Mononuclear cell (primary cell): Measurements from ENCODE around the gene MGAT4D. TPM values are rescaled to one million over a fixed set of nuclear protein-coding genes. Genes with fewer than 3 reads are reported as not detected.
"Not testable (repeated sequence)": the region's sequence is repeated elsewhere in the genome, so short reads cannot be mapped to it uniquely, and the experiment has no call there.

Experiments used
- H3K27me3 ChIP-seq: 2 replicates; pipeline ENCODE4 v1.6.0; 2011; ENCODE audit warnings: low read length, control low read depth; ENCODE audit not compliant: insufficient read depth
- H3K4me1 ChIP-seq: 2 replicates; pipeline ENCODE4 v1.5.1; 2011; ENCODE audit warnings: mild to moderate bottlenecking, low read length, control low read depth; ENCODE audit not compliant: insufficient read depth
- H3K4me3 ChIP-seq: 2 replicates; pipeline ENCODE4 v1.5.1; 2011; ENCODE audit warnings: mild to moderate bottlenecking, low read length, moderate library complexity
- H3K9me3 ChIP-seq: 2 replicates; pipeline ENCODE4 v1.5.1; 2011; ENCODE audit warnings: low read depth, mild to moderate bottlenecking, control low read depth, low read length
- total RNA-seq: library from RNA; depleted of rRNA; stranded (reverse); fragments of >200 nt; gene quantifications from one replicate; pipeline ENCODE4 v1.2.3, GENCODE V29; 2012

Gene MGAT4D
- total RNA-seq, result under 0.01 TPM

DNA sequence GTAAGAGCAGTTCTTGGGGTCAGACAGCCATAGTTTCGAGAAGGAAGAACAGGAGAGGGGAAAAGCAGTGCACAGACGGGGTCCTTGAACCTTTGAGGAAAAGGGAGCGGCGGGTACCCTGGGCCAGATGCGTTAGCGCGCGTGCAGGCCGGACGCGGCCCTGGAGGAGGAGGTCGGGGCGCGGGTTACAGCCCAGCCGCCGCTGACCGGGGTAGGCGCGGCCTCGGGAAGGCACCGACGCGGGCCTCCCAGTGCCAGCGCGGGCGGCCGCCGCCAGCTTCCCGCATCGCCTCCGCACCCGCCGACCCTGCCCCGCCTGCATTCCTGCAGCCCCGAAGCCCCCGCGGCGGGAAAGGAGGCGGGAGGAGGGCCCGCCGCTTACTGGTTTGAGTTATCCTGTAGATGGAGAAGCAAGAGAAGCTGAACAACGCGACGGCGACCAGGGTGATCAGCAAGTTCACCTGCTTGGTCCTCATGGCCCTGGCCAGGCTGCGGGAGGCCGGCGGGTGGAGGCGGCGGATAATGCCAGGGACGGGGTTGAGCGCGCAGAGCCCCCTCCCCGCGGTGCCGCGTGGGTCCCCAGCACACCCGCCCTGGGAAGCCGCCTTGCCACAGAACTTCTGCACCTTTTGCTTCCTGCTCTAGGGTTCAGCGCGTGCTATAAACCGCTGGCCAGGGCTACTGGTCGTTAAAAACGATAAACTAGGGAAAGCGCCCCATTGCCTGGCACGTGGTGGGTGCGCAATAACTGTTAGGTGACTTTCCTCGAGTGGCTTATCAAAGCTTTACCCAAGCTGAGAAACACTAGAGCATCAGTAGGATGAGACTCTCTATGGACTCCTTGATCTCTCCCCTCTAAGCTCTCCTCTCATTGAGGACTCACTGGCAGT lies at the start of gene MGAT4D:
Gene MGAT4D, minus strand, starts transcription at position 547 of the 890 bp plus-strand sequence. Its CDS starts 71 bp downstream, at position 476.
- H3K4me3 ChIP-seq, result no peak within 1 kb of the TSS
- peaks cover 87% of the 10 kb centered on the region for H3K27me3 ChIP-seq
- no peaks in the 10 kb centered on the region for H3K9me3 ChIP-seq
- peaks cover 10% of the 10 kb centered on the region for H3K4me1 ChIP-seq

DNA sequence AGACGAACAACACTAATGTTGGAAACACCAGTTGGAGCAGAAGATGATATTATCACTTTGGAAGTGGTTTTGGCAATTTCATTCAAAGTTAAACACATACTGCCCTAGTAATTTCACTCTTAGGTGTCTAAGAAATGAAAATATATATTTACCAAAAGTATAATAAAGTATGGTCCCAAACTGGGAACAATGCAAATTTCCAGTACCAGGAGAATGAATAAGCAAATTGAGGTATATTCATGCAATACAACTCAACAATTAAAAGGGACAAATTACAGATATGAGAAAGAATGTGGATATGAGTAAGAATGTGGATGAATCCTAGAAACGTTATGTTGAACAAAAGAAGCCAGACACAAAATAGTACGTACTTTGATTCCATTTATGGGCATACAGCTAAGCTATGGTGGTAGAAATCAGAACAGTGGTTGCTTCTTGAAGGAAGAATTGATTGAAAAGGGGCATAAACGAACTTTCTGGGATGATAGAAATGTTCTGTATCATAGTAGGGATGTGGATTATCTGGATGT lies 35.9 kb upstream of the MGAT4D start:
- H3K4me3 ChIP-seq, result no peak overlapping the region
- no peaks in the 10 kb centered on the region for H3K9me3 ChIP-seq
- no peaks in the 10 kb centered on the region for H3K4me1 ChIP-seq
- H3K27me3 ChIP-seq, result no peaks in the 10 kb centered on the region

DNA sequence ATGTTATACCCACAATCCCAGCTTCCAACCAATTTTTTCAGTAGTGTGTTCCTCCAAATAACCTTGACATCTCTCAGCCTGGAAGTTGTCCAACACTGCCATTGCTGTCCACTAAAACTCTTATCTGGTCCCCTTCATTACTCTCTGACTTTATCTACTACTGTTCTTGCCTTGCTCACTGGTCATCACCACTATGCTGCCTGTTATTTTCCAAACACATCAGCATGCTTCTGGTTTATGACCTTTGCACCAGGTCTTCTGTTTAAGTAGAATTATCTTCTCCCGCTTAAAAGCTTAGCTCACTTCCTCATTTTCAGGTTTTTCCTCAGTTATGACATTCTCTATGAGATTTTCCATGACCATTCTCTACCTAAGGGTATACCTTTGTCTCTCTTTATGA lies 31.3 kb upstream of the MGAT4D start:
- Histone ChIP-seq H3K9me3 (no peaks in the 10 kb centered on the region), H3K27me3 (no peaks in the 10 kb centered on the region), H3K4me1 (no peaks in the 10 kb centered on the region), H3K4me3 (no peak overlapping the region)

DNA sequence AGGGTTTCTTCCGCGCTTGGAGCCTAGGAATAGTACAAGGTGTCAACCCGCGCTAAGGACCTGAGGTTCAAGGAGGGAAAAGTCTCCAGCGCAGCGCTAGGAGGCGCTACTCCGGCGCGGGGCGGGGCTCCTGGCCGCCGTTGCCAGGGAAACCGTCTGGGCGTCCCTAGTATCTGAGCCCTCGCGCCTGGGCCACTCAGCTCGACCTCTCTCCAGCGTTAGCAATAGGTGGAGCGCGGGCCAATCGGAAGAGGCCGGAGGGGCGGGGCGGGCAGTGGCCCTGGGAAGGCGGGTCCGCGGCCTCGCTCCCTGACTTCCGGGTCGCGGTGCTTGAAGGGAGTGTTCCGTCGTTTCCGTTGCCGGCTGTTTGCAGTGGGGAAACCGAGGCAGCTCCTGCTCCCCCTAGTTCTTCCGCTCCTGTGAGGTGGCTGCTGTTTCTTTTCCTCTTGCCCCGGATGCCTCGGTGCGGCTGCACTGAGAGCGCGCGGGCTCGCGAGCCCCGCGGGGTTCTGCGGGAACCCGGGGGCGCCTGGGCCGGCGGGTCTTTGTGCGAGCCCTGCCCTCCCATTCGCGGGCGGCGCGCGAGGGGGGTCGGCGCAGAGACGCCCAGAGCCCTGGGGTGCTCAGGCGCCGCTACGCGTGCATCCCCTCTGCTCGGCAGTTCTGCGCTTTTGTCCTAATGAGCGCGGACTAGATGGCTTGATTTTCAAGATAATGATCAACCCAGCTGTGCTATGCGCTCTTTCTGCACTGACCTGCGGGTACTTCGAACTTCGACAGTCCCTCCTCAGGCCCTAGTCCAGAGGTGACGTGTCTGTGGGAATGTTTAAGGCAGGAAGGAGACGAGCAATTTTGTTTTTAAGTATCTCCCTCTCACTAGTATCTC lies 26.0 kb upstream of the MGAT4D start, which contains the start of gene ELMOD2:
Gene ELMOD2, plus strand, starts transcription at position 312 of the 886 bp plus-strand sequence. CDS start 1,261 bp downstream, outside the sequence.
- no peaks in the 10 kb centered on the region for H3K27me3 ChIP-seq
- no peaks in the 10 kb centered on the region for H3K9me3 ChIP-seq
- H3K4me1 ChIP-seq, result peaks cover 8% of the 10 kb centered on the region
- peak within 1 kb of the TSS; percentile 78 for H3K4me3 ChIP-seq

DNA sequence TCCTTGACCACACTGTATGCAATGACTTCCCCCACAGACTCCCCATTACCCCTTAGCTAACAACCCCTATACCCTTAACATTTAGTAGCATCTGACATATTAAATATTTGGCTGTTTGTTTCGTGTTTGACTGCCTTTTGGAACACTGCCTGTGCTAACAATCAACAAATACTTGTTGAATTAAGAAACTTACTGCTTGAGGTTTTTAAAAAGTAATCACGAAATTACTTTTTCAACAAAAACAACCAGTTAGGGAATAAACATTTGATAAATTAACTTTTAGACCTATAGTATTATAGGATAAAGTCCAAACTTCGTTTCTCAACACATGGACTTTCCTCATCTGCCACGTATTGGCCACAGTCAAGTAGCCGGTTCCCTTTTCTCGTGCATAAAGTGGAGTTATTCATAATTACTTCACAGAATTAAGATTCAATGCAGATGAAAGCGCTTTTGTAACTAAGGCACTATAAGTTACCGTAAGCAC lies 25.3 kb upstream of the MGAT4D start:
- H3K27me3 ChIP-seq, result no peaks in the 10 kb centered on the region
- peaks cover 8% of the 10 kb centered on the region for H3K4me1 ChIP-seq
- H3K4me3 ChIP-seq, result peak overlapping the region; percentile 78
- no peaks in the 10 kb centered on the region for H3K9me3 ChIP-seq

DNA sequence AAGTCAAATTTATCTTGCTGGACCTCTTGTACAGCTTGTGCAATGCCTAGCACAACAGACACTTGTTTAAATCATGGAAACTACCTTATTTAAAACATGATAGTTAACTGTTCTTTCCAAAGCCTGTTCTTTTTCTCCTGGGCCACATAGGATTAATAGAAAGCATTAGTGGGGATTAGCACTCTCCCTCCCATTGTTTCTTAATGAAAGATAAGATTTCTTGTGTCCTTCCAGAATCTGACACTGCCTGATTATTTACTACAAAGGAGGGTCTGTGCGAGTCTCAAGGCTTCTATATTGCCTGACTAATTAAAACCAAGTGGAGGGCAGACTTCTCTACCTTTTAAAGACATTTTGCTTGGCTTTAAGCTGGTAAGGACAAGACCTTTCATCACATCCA lies 17.3 kb upstream of the MGAT4D start:
- Histone ChIP-seq H3K27me3 (peaks cover 6% of the 10 kb centered on the region), H3K4me3 (no peak overlapping the region), H3K4me1 (no peaks in the 10 kb centered on the region), H3K9me3 (no peaks in the 10 kb centered on the region)

DNA sequence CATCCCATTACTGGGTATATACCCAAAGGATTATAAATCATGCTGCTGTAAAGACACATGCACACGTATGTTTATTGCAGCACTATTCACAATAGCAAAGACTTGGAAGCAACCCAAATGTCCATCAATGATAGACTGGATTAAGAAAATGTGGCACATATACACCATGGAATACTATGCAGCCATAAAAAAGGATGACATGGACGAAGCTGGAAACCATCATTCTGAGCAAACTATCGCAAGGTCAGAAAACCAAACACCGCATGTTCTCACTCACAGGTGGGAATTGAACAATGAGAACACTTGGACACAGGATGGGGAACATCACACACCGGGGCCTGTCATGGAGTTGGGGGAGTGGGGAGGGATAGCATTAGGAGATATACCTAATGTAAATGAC lies 15.7 kb upstream of the MGAT4D start:
- not testable (repeated sequence) for H3K27me3 ChIP-seq, H3K9me3 ChIP-seq, H3K4me1 ChIP-seq, H3K4me3 ChIP-seq

DNA sequence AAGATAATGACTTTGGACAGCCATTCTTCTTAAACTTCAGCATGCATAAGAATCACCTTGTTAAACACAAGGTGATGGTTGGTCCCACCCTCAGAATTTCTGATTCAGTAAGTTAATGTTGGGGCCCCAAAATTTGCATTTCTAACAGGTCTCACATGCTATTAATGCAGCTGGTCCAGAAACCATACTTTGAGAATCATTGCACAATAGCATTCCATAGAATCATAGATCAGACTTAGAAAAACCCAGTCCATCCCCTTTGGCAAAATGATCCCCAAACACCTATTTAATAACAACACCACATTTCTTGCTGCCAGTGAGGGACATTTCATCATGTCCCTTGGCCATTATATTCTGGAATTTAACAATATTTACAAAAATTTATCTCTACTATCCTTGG lies 6.2 kb upstream of the MGAT4D start:
- Histone ChIP-seq H3K9me3 (no peaks in the 10 kb centered on the region), H3K4me1 (no peaks in the 10 kb centered on the region), H3K4me3 (no peak overlapping the region)

DNA sequence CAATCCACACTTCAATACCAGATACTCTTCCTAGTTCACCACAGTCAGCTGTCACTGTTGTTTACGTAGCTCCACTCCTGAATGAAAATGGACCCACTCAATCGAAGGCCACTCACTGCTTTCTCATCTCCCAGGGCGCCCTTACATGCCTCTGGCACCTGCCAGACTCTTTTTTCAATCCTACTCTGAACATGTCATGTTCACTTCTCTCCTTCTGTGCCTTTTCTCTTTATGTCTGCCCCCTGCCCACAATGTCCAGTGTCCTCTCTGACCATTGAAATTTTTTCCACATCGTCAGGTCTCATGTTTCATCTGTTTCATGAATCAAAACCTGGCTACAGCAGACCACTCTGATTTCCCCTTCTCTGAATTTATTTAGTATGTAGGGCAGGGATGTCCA lies 1.3 kb upstream of the MGAT4D start:
- H3K9me3 ChIP-seq, result no peaks in the 10 kb centered on the region
- peaks cover 84% of the 10 kb centered on the region for H3K27me3 ChIP-seq
- H3K4me1 ChIP-seq, result peaks cover 10% of the 10 kb centered on the region
- no peak overlapping the region for H3K4me3 ChIP-seq

More for the DNA sequence above, 6.2 kb upstream of the MGAT4D start:
- H3K27me3 ChIP-seq, result peaks cover 44% of the 10 kb centered on the region

DNA sequence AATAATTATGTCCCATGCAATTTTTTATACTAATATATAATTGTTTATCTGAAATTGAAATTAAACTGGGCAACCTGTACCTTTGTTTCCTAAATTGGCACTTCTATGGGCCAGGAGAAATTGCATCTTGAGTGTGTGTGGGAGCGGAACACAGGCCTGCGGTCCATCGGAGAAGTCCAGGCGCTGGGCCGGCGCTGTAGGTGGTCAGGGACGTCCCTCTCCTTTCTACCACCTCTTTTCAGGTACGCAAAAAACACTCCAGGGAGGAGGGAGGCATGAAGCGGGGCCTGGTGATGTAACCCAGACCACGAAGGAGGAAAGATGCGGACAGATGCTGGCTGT lies 717 bp downstream of the MGAT4D start:
- no peak overlapping the region for H3K4me3 ChIP-seq
- H3K27me3 ChIP-seq, result peaks cover 82% of the 10 kb centered on the region

DNA sequence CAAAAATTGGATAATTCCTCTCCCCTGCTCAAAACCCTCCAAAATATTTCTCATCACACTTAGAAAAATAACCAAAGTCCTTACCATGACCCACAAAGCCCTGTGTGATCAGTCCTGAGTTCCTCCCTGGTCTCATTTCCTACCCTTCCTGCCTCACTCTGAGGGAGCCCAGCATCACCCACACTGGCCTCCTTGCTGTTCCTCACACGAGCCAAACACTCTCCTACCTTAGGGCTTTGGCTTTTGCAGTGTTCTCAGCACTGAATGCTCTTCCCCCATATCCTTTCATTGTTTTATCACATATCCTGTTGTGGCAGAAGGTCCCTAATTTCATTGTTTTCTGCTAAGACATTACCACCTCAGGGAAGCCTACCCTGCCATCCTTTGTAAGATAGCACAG lies 12.2 kb downstream of the MGAT4D start:
- H3K27me3 ChIP-seq, result no peaks in the 10 kb centered on the region
- no peaks in the 10 kb centered on the region for H3K9me3 ChIP-seq
- no peak overlapping the region for H3K4me3 ChIP-seq
- no peaks in the 10 kb centered on the region for H3K4me1 ChIP-seq

More for the DNA sequence above, 717 bp downstream of the MGAT4D start:
- Histone ChIP-seq H3K9me3 (no peaks in the 10 kb centered on the region), H3K4me1 (peaks cover 10% of the 10 kb centered on the region)

DNA sequence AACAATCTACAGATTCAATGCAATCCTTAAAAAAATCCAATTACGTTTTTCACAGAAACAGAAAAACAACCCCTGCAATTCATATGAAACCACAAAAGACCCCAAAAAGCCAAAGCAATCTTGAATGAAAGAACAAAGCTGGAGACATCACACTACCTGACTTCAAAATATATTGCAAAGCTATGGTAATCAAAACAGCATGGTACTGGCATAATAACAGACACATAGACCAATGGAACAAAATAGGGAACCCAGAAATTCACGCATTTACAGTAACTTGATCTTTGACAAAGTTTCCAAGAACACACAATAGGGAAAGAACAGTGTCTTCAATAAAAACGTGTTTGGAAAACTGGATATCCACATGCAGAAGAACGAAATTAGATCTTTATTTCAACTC lies 14.6 kb downstream of the MGAT4D start:
- Histone ChIP-seq H3K27me3 (no peaks in the 10 kb centered on the region), H3K4me3 (no peak overlapping the region), H3K9me3 (no peaks in the 10 kb centered on the region), H3K4me1 (no peaks in the 10 kb centered on the region)

DNA sequence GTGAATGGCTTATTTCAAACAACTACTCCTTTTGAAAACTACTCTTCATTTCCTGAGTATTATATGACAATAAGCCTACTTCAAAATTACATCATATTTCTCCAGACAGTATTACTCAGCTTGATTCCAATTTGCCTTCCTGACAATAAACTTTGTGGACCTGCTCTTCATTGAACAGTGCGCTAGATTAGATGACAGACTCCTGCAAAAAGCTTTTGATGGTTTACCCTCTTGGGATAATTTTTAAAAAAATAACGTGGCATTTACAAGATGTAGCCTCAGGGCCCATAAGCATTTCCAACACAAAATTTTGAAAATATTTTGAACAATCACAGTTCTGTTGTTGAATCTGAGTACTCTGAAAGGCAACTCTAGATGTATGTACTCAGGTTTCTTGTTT lies 25.9 kb downstream of the MGAT4D start:
- H3K4me1 ChIP-seq, result no peaks in the 10 kb centered on the region
- H3K4me3 ChIP-seq, result no peak overlapping the region
- no peaks in the 10 kb centered on the region for H3K27me3 ChIP-seq
- H3K9me3 ChIP-seq, result no peaks in the 10 kb centered on the region

DNA sequence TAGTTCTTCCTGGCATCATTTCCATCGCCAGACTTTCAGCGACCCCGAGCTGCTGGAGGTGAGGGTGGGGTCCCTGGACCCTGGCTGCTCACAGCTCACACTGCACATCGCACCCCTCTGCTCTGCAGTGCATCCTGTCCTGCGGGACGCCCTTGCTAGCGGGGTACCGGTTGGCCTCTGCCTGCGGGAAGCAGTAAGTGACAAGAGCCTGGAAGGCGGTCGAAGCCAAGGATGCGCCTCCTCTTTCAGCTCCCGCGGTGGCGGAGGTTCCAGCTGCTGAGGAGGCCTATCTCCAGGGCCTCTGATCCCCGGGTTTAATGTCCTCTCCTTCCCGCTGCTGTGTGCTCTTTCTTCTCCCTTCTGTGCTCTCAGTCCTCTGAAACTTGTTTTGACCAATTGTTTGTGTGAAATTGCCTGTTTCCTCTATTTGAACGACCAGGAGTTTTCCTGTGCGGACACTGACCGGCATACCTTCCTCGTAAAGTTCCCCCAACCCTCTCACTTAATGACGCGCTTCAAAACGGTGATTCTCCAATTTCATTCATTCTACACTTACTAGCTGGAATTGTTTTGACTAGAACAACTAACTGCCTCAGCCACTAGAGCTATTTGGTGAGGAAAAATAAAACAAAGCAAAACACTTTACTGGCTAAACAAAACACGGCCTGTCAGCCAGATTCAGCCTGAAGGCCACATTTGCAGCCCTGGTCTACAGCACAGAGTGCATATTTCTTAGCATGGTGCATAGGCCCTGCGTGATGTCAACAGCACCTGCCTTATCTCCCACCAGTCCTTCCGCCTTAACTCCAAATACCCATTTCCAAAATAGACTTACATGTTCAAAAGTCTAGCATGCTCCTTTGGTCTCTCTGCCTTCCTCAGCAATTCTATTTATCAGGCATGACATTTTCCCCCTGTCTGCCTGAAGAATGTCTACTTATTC lies 28.0 kb downstream of the MGAT4D start:
- H3K4me3 ChIP-seq, result no peak overlapping the region
- no peaks in the 10 kb centered on the region for H3K27me3 ChIP-seq
- no peaks in the 10 kb centered on the region for H3K9me3 ChIP-seq
- no peaks in the 10 kb centered on the region for H3K4me1 ChIP-seq
